Activated T-helper 1 cell treated with anti-CD3 and anti-CD28 coated beads, Interleukin-12 subunit alpha, Interleukin-12 subunit beta, Interleukin-2, Interleukin-4 antibody, amounts not matched to agents 30 ng/mL and 10 ng/mL and 1 ng/mL, durations not matched to agents 14 hours and 24 hours and 36 hours (primary cell): ENCODE measurements around the gene CNTN4. TPM values are rescaled to one million over a fixed set of nuclear protein-coding genes. Genes with fewer than 3 reads are reported as not detected.

ENCODE experiments used
- DNase-seq: peaks from one replicate; pipeline ENCODE4 v3.0.0; 2021; ENCODE audit warnings: low spot score
- H3K27ac Mint-ChIP-seq: one replicate; pipeline ENCODE4 v1.8.0; 2021; ENCODE audit warnings: mild to moderate bottlenecking, mixed read lengths
- H3K27me3 Mint-ChIP-seq: one replicate; pipeline ENCODE4 v1.8.0; 2022; ENCODE audit warnings: mild to moderate bottlenecking, moderate library complexity, mixed read lengths; ENCODE audit not compliant: insufficient read depth
- H3K36me3 Mint-ChIP-seq: one replicate; pipeline ENCODE4 v1.8.0; 2021; ENCODE audit warnings: low read depth, mixed read lengths
- H3K4me1 Mint-ChIP-seq: one replicate; pipeline ENCODE4 v1.8.0; 2021; ENCODE audit warnings: low read depth, mixed read lengths
- H3K4me3 Mint-ChIP-seq: one replicate; pipeline ENCODE4 v1.8.0; 2021; ENCODE audit warnings: mild to moderate bottlenecking, moderate library complexity, mixed read lengths
- H3K9me3 Mint-ChIP-seq: one replicate; pipeline ENCODE4 v1.8.0; 2021; ENCODE audit warnings: mixed read lengths
- intact Hi-C: fragments of 100-400 bp; cut with micrococcal nuclease; formaldehyde crosslinking; loops from one replicate; pipeline ENCODE4 v1.15.1; 2024
- total RNA-seq: library from RNA; stranded (reverse); gene quantifications from 2 replicates; pipeline ENCODE4 v1.2.3, GENCODE V29; 2022

Gene CNTN4
- total RNA-seq, 1 donor from 2014 or later = not detected

DNA sequence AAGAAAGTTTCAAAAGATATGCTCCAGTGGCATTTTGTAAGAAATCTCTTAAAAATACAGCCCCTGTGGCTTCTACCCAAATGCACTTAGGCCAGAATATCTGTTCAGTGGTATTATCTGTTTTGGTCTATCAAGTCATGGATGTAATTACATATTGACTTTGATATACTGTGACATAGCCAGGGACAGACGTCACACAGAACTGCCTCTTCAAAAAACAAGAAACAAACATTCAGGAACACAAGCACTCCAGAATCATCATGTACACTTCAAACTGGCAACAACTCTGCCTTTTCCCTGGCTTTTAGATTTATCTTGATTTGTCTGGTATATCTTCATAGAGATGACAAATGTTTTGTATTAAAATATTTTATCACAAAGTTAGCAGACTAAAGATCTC, 771.2 kb downstream of the CNTN4 start:
- Mint-ChIP-seq H3K4me1 (no peaks in the 10 kb centered on the region), H3K27me3 (no peaks in the 10 kb centered on the region), H3K4me3 (no peak overlapping the region), H3K27ac (no peak overlapping the region), H3K36me3 (no peaks in the 10 kb centered on the region), H3K9me3 (no peaks in the 10 kb centered on the region)
- DNase-seq = no peak
- intact Hi-C loops = no loop called here

DNA sequence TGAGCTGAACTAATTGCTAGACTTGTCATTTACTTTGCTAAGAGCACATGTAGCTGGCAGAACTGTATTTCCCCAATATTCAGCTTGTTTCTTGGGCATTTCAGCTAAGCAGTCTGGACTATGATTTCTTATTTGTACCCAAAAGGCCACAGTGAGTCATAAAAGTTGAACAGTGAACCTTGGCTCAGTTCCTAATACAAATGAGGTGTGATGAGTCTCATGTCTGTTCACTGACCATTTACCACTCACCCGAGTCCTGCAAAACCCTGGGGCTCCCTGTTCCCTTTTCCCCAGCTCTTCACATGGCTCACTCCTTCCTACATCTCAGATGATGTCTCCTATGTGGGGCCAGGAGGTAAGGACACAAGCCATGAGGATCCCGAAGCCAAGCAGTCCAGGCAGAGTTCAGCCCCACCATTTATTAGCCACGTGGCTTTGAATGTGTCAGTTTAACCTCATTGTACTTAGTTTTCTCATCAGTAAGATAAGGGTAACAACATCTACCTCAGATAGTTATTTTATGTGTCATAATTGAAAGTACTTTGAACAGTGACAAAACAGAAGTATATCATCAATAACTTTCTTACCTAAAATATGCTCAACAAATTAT, 772.2 kb downstream of the CNTN4 start:
- intact Hi-C loops = no loop called here
- H3K27ac Mint-ChIP-seq = no peak overlapping the region
- DNase-seq = no peak
- no peaks in the 10 kb centered on the region for H3K9me3 Mint-ChIP-seq
- H3K4me1 Mint-ChIP-seq = no peaks in the 10 kb centered on the region
- H3K27me3 Mint-ChIP-seq = no peaks in the 10 kb centered on the region
- H3K4me3 Mint-ChIP-seq = no peak overlapping the region
- no peaks in the 10 kb centered on the region for H3K36me3 Mint-ChIP-seq

DNA sequence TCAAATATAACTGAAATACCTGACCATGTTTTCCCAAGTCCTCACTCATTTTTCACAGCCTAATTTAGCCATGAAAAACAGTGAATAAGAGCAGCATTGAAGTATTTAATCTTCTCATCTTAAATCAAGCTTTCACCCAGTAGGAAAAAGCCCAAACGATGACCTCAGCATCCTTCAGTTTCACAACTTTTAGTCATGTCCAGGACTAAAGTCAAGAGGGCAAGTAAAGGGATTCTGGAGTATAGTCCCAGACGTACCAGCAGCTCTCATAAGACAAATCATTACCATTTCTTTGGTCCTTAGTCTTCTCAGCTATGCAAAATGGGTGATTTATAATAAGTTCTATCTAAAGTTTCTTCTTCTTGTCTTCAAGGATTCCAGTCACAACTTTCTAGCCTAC, 774.2 kb downstream of the CNTN4 start:
- no peaks in the 10 kb centered on the region for H3K36me3 Mint-ChIP-seq
- H3K4me3 Mint-ChIP-seq = no peak overlapping the region
- no peaks in the 10 kb centered on the region for H3K9me3 Mint-ChIP-seq
- DNase-seq = no peak
- intact Hi-C loops = no loop called here
- H3K4me1 Mint-ChIP-seq = no peaks in the 10 kb centered on the region
- H3K27ac Mint-ChIP-seq = no peak overlapping the region
- no peaks in the 10 kb centered on the region for H3K27me3 Mint-ChIP-seq

DNA sequence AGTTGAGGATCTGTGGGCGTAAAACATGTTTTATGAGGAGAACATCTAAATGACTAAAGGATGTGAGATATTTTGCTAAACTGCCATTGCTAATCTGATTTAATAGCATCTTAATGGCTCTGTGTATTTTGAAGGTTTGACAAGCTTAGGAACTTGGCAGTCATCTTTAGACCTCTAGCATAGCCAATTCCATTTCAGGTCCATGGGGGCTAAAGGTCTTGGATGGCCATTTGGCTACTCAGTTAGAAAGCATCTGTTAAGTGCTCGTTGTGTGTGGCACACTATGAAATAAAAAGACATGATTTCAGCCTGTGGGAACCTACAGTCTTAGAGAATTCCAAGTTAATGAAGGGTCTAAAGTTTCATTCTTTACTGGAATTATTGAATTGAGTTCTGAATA, 775.3 kb downstream of the CNTN4 start:
- intact Hi-C loops = no loop called here
- Mint-ChIP-seq H3K4me3 (no peak overlapping the region), H3K4me1 (no peaks in the 10 kb centered on the region)

DNA sequence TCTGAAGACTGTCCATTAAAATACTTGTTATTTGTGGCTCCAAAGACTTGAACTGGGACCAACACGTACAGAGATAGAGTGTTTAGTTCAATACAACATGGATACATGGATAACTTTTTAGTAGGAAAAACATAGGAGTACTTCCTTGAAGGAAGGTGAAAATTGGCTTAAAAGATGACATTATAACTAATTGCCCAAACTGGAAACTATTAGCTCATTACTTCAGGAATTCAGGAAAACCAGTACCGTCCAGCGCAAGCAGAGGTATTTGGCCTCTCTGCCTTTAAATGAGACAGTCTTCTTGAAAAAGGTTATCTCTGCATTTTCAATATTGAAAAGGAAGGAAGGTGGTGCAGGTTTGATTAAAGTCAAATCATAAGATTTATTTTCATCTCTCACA, 777.0 kb downstream of the CNTN4 start:
- Mint-ChIP-seq H3K4me3 (no peak overlapping the region), H3K27me3 (no peaks in the 10 kb centered on the region), H3K36me3 (no peaks in the 10 kb centered on the region), H3K9me3 (no peaks in the 10 kb centered on the region), H3K27ac (no peak overlapping the region), H3K4me1 (no peaks in the 10 kb centered on the region)
- intact Hi-C loops = no loop called here
- DNase-seq = no peak

More for the DNA sequence above, 775.3 kb downstream of the CNTN4 start:
- H3K27ac Mint-ChIP-seq = no peak overlapping the region
- H3K9me3 Mint-ChIP-seq = no peaks in the 10 kb centered on the region
- DNase-seq = no peak
- no peaks in the 10 kb centered on the region for H3K27me3 Mint-ChIP-seq
- H3K36me3 Mint-ChIP-seq = no peaks in the 10 kb centered on the region

DNA sequence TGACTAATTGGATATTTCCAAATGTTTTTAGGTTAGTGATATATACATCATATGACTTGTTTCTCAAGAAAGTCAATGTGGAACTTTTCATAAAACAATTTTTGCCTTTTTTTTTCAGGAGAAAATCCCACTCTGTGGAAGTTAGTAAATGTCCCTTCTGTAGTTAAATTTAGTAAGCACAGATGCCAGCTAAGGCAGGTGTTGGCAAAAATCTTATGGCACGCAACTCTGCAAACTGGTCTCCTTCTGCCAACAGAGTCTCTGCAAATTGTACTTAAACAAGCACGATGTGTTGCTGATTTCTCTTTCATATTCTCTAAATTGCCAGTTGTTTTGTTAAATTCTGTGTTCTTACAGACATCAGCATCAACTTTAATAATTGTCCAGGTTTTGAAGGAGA, 777.7 kb downstream of the CNTN4 start:
- DNase-seq = no peak
- no peak overlapping the region for H3K4me3 Mint-ChIP-seq
- no peaks in the 10 kb centered on the region for H3K27me3 Mint-ChIP-seq
- no peaks in the 10 kb centered on the region for H3K4me1 Mint-ChIP-seq
- H3K36me3 Mint-ChIP-seq = no peaks in the 10 kb centered on the region
- H3K9me3 Mint-ChIP-seq = no peaks in the 10 kb centered on the region
- intact Hi-C loops = no loop called here
- H3K27ac Mint-ChIP-seq = no peak overlapping the region

DNA sequence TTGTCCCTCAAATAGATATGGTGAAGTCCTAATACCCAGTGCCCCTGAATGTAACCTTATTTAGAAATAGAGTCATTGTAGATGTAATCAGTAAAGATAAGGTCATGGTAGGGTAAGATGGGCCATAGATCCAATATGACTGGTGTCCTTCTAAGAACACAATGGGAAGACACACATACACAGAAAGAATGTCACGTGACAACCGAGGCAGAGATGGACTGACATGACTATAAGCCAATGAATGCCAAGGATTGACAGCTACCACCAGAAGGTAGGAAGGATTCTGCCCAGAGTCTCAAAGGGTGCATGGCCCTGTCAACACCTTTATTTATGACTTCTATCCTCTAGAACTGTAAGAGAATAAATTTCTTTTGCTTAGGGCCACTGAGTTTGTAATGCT, 780.4 kb downstream of the CNTN4 start:
- H3K36me3 Mint-ChIP-seq = no peaks in the 10 kb centered on the region
- DNase-seq = no peak
- H3K27me3 Mint-ChIP-seq = no peaks in the 10 kb centered on the region
- no peaks in the 10 kb centered on the region for H3K9me3 Mint-ChIP-seq
- no peak overlapping the region for H3K27ac Mint-ChIP-seq
- H3K4me1 Mint-ChIP-seq = no peaks in the 10 kb centered on the region
- intact Hi-C loops = no loop called here
- H3K4me3 Mint-ChIP-seq = no peak overlapping the region

DNA sequence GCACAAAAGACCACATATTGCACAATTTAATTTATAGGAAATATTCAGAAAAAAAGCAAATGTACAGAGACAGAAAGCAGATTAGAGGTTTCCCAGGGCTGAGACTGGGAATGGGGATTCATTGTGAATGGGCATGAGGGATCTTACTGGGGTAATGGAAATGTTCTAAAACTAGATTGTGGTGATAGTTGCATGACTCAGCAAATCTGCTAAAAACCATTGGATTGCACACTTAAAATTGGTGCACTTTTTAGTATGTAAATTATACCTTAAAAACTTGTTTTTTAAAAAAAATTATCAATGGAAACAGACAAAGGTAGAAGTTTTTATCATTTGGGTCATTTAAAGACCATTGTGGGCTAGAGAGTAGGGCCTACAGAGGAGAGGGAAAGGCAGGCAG, 780.9 kb downstream of the CNTN4 start:
- no peaks in the 10 kb centered on the region for H3K36me3 Mint-ChIP-seq
- H3K27ac Mint-ChIP-seq = no peak overlapping the region
- no peak overlapping the region for H3K4me3 Mint-ChIP-seq
- H3K4me1 Mint-ChIP-seq = no peaks in the 10 kb centered on the region
- intact Hi-C loops = no loop called here
- H3K9me3 Mint-ChIP-seq = no peaks in the 10 kb centered on the region
- no peak for DNase-seq
- H3K27me3 Mint-ChIP-seq = no peaks in the 10 kb centered on the region

DNA sequence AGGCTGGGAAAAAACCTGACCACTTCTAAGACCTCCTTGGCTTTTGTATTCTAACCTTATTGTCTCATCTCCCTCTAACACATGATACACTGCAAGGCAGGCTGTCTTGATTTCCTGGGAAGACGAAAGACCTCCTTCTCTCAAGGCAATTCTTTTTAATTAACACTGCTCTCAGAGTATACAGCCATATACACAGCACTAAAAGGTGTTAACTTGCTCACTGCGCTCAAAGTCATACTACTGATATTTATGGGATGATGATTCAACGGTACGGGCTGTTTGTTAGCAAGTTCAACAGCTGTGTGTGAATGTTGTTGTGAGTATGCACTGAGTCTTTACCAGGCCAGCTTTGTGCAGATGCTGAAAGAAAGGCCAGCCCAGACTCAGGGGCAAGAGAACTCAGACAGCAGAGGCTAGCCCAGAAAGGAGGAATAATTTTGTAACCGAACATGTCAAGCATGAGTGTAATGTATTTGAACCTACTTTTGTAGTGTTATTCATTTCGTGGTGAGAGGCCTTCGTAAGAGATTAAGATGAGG, 781.6 kb downstream of the CNTN4 start:
- H3K4me1 Mint-ChIP-seq = no peaks in the 10 kb centered on the region
- no peaks in the 10 kb centered on the region for H3K36me3 Mint-ChIP-seq
- no peaks in the 10 kb centered on the region for H3K9me3 Mint-ChIP-seq
- no peaks in the 10 kb centered on the region for H3K27me3 Mint-ChIP-seq
- no peak overlapping the region for H3K27ac Mint-ChIP-seq
- intact Hi-C loops = no loop called here
- no peak overlapping the region for H3K4me3 Mint-ChIP-seq
- DNase-seq = no peak

DNA sequence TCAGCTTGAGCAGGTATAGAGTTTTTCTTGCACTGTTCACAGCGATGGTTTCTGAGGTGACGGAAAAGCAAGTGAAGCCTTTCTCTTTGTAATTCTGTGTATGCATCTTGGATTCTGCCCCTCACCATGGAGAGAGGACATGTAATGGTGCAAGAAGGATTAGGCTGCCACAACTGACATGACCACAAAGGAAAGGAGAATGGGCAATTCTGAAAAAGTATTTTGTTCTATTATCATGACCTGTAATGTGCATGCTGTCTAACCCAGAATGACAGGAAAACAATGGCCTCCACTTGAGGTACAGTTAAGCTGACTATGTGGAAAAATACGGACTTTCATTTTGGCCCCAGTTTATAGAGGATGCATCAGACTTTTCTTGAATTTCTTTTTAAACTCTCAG, 784.6 kb downstream of the CNTN4 start:
- H3K36me3 Mint-ChIP-seq = no peaks in the 10 kb centered on the region
- no peaks in the 10 kb centered on the region for H3K27me3 Mint-ChIP-seq
- intact Hi-C loops = no loop called here
- H3K9me3 Mint-ChIP-seq = no peaks in the 10 kb centered on the region
- H3K4me3 Mint-ChIP-seq = no peak overlapping the region
- H3K27ac Mint-ChIP-seq = no peak overlapping the region
- no peaks in the 10 kb centered on the region for H3K4me1 Mint-ChIP-seq
- no peak for DNase-seq

DNA sequence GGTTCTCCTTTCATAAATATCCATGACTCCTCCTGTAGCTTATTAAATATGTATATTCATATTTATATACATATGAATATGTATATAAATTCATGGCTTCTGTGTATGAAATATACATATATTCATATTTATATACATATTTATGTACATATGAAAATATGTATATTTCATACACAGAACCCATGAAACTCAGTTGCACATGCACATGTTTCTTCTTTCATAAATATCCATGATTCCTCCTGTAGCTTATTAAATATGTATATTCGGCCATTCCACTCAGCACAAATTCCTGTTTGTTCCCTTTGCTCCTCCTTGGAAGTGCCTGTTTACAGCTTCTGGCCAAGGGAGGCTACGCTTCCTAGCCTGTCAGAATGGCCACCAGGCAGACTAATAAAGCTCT, 789.9 kb downstream of the CNTN4 start:
- H3K9me3 Mint-ChIP-seq = no peaks in the 10 kb centered on the region
- H3K27ac Mint-ChIP-seq = no peak overlapping the region
- H3K4me3 Mint-ChIP-seq = no peak overlapping the region
- no peaks in the 10 kb centered on the region for H3K4me1 Mint-ChIP-seq
- peaks cover 2% of the 10 kb centered on the region for H3K27me3 Mint-ChIP-seq
- intact Hi-C loops = no loop called here
- no peak for DNase-seq
- H3K36me3 Mint-ChIP-seq = no peaks in the 10 kb centered on the region

DNA sequence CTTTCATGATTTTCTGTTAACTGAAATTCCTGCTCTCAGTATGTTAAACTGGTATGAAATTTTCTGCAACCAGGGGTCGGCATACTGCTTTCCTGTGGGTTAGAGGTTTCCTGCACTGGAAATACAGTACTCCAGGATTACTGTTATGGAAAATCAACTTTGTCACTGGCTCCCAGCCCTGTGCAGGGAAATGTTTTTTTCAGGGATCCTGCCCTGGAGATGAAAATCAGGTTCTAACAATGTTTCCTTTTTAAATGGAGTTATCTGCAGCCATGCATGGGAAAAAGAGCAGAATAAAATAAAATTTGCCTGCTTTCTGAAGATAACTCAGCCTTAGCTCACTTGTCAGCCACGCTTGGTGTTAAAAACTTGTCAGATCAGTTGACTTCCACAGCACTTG, 791.1 kb downstream of the CNTN4 start:
- no peak for DNase-seq
- Mint-ChIP-seq H3K36me3 (no peaks in the 10 kb centered on the region), H3K27me3 (peaks cover 2% of the 10 kb centered on the region), H3K4me3 (no peak overlapping the region), H3K27ac (no peak overlapping the region), H3K9me3 (no peaks in the 10 kb centered on the region), H3K4me1 (no peaks in the 10 kb centered on the region)
- intact Hi-C loops = no loop called here

DNA sequence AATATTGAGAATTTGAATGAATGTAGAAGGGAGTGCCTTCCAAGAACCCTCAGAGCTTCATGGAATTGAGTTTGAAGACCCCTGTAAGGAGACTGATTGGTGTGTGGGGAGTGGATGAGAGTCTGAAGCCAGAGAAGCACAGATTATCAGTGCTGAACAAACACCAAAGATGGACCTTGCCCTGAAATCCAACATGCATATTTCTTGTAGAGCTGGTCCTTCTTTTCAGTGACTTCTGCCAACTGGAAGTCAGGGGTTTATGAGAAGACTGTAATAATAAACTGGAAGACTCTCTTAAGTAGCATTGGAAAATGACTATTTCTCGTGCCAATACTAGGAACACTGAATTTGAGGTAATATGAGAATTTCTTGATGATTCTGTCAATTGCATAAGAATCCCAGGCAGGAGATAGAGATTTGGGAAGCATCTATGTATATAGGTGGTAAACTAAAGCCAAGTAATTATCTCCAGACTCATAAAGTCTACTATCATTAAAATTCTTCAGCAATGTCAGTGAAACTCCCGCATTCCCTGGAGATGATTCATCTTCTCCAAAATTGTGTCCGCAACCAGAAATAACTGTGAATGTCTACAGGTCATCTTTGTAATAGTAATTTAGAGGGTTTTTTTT, 797.8 kb downstream of the CNTN4 start:
- no peak for DNase-seq
- no peaks in the 10 kb centered on the region for H3K36me3 Mint-ChIP-seq
- no peak overlapping the region for H3K27ac Mint-ChIP-seq
- H3K4me3 Mint-ChIP-seq = no peak overlapping the region
- intact Hi-C loops = no loop called here
- H3K9me3 Mint-ChIP-seq = no peaks in the 10 kb centered on the region
- H3K27me3 Mint-ChIP-seq = no peaks in the 10 kb centered on the region
- no peaks in the 10 kb centered on the region for H3K4me1 Mint-ChIP-seq

DNA sequence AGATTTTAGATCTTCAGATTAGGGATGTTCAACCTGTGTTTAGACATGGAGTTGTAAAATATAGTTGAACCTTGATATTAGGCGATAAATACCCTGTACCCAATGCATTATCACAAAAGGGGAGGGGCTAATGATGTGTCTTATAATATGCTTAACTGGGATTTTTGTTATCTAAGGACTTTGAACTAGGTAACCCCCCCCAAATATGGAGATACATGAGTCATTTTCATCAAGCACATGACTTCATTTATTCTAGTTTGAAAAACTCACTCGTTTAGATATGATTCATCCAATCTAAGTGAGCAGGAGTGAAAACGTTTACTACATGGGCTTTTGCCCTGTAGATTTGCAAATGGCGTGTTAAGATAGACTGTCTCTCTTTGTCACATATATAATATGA, 799.2 kb downstream of the CNTN4 start:
- Mint-ChIP-seq H3K27me3 (no peaks in the 10 kb centered on the region), H3K27ac (no peak overlapping the region), H3K9me3 (no peaks in the 10 kb centered on the region), H3K4me1 (no peaks in the 10 kb centered on the region), H3K36me3 (no peaks in the 10 kb centered on the region), H3K4me3 (no peak overlapping the region)
- DNase-seq = no peak
- intact Hi-C loops = no loop called here
